ENCODE data around the gene KCMF1.

KCMF1 gene

GRCh38 chr2:84986018-84986417, 15.1 kb downstream of the KCMF1 start:
- no peak for DNase-seq

- DNase-seq, result no peak
Observed at GRCh38 chr2:84989422-84989821, 18.5 kb downstream of the KCMF1 start.

- no peak for DNase-seq
Observed at GRCh38 chr2:84989927-84990326, 19.0 kb downstream of the KCMF1 start.

- DNase-seq, result no peak
Observed at GRCh38 chr2:84991404-84992160, 20.6 kb downstream of the KCMF1 start.

GRCh38 chr2:84995826-84996225, 24.9 kb downstream of the KCMF1 start:
- DNase-seq, result no peak

- DNase-seq, result no peak
Observed at GRCh38 chr2:84996909-84997308, 25.9 kb downstream of the KCMF1 start.

- DNase-seq, result no peak
Observed at GRCh38 chr2:84999553-84999955, 28.6 kb downstream of the KCMF1 start.

- DNase-seq, result no peak
Observed at GRCh38 chr2:85001595-85001994, 30.6 kb downstream of the KCMF1 start.

- no peak for DNase-seq
Observed at GRCh38 chr2:85002534-85002933, 31.6 kb downstream of the KCMF1 start.

- DNase-seq, result no peak
Observed at GRCh38 chr2:85008252-85008651, 37.3 kb downstream of the KCMF1 start.

GRCh38 chr2:85009019-85009618, 38.2 kb downstream of the KCMF1 start:
- no peak for DNase-seq

GRCh38 chr2:85010404-85010803, 39.4 kb downstream of the KCMF1 start:
- no peak for DNase-seq

- DNase-seq, result no peak
Observed at GRCh38 chr2:85011098-85011497, 40.1 kb downstream of the KCMF1 start.

GRCh38 chr2:85011747-85012146, 40.8 kb downstream of the KCMF1 start:
- no peak for DNase-seq

GRCh38 chr2:85012431-85012830, 41.5 kb downstream of the KCMF1 start:
- no peak for DNase-seq

- DNase-seq, result no peak
Observed at GRCh38 chr2:85012855-85013254, 41.9 kb downstream of the KCMF1 start.

GRCh38 chr2:85015653-85016360, 44.8 kb downstream of the KCMF1 start:
- DNase-seq, result no peak

- DNase-seq, result no peak
Observed at GRCh38 chr2:85016446-85016845, 45.5 kb downstream of the KCMF1 start.

GRCh38 chr2:85017411-85018048, 46.6 kb downstream of the KCMF1 start:
- no peak for DNase-seq

GRCh38 chr2:85018049-85018447, 47.1 kb downstream of the KCMF1 start:
- DNase-seq, result no peak

GRCh38 chr2:85019121-85019520, 48.2 kb downstream of the KCMF1 start:
- DNase-seq, result no peak

GRCh38 chr2:85022232-85022631, 51.3 kb downstream of the KCMF1 start:
- no peak for DNase-seq

GRCh38 chr2:85024372-85025047, 53.5 kb downstream of the KCMF1 start:
- DNase-seq, result no peak

Measured in activated naive CD4-positive, alpha-beta T cell (primary cell).